Prostate gland (tissue), 2 donors: ENCODE measurements around the gene PRR19.

Experiments
- CTCF ChIP-seq, 4 experiments: fragments of 200-600 bp in 2 of 4; fragments of 450-650 bp in 2 of 4; sonication (generic) in 2 of 4; IDR thresholded peaks; 1 replicate in 3 of 4; 2 replicates in 1 of 4; pipeline ENCODE4 v1.5.1; 2016 to 2019; ENCODE audit warnings: antibody characterized with exemption in 4 of 4, mild to moderate bottlenecking in 2 of 4, moderate library complexity in 2 of 4
- POLR2A ChIP-seq: fragments of 450-650 bp; IDR thresholded peaks from one replicate; pipeline ENCODE4 v1.6.1; 2016; ENCODE audit warnings: antibody characterized with exemption, mild to moderate bottlenecking
- POLR2AphosphoS5 ChIP-seq: sonication (generic); formaldehyde crosslinking; IDR thresholded peaks from one replicate; pipeline ENCODE4 v1.6.1; 2017; ENCODE audit warnings: antibody characterized with exemption

DNA sequence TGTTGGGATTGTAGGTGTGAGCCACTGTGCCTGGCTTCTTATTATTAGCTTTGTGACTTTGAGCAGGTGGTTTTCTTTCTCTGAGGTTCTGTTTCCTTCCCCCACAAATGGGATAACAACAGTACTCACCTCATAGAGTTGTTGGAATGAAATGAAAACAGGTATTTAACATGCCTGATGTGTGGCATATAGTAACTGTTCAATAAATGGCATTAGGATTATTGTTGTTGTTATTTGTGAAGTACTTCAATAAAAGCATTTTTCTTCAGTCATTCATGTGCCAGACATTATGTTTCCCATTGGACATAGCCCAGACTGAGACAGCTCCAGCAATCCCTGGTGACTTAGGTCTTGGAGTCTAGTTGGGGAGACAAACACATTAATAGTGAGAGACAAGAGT lies 25.0 kb downstream of the PRR19 start:
- TF ChIP-seq CTCF (IDR thresholded peaks at IDR 0.05) (no peak), POLR2A (no peak), POLR2AphosphoS5 (no peak)
